Measurements from ENCODE around the gene MEPCE. TPM values are rescaled to one million over a fixed set of nuclear protein-coding genes. Genes with fewer than 3 reads are reported as not detected.

Gene MEPCE
- total and polyA plus RNA-seq, 9 of the 15 experiments (the other 6 are each of a cell fraction or from before 2014, with no cell fraction given) = 10.9 to 76.3 (median 44.1) TPM

DNA sequence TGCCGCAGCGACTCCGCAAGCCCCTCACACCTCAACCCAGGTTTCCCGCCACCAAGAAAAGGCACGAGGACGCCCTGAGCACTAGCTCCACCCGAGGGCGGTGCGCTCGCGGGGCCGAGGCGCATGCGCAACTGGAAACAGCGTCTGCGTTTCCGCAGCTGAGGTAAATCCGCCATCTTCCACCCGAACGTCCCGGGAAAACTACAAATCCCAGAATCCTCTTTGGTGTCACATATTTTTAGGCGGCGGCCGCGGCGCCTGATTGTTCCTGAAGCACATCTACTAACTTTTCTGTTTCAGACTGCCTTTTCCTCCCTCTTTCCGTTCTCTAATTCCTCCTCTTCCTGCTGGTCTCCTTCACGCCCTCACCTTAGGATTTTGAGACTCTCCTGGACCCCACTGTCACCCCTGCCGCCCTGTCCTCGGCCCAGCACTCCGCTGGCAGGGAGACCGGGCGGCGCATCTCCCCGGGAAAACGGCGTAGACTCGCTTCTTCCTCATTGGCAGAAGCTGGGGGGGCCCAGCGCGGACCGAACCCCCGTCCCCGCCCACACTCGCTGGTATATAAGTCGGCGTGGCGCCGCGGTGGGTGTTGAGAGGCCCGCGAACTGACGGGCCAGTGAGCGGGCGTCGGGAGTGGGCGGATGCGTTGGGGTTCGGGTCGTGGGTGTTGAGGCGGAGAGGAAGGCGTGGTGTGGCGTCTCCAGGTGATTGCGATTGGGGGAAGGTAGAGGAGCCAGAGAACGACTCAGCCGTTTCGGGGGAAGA, 1.2 kb upstream of the MEPCE start, which contains the start of gene ZCWPW1 (continued):
- TF ChIP-seq, protein P1, sequence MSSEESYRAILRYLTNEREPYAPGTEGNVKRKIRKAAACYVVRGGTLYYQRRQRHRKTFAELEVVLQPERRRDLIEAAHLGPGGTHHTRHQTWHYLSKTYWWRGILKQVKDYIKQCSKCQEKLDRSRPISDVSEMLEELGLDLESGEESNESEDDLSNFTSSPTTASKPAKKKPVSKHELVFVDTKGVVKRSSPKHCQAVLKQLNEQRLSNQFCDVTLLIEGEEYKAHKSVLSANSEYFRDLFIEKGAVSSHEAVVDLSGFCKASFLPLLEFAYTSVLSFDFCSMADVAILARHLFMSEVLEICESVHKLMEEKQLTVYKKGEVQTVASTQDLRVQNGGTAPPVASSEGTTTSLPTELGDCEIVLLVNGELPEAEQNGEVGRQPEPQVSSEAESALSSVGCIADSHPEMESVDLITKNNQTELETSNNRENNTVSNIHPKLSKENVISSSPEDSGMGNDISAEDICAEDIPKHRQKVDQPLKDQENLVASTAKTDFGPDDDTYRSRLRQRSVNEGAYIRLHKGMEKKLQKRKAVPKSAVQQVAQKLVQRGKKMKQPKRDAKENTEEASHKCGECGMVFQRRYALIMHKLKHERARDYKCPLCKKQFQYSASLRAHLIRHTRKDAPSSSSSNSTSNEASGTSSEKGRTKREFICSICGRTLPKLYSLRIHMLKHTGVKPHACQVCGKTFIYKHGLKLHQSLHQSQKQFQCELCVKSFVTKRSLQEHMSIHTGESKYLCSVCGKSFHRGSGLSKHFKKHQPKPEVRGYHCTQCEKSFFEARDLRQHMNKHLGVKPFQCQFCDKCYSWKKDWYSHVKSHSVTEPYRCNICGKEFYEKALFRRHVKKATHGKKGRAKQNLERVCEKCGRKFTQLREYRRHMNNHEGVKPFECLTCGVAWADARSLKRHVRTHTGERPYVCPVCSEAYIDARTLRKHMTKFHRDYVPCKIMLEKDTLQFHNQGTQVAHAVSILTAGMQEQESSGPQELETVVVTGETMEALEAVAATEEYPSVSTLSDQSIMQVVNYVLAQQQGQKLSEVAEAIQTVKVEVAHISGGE (CRISPR knock-in tag; IDR thresholded peaks at IDR 0.05) = peak in 1 of 3 experiments; percentile 42; a peak in 1 of 6 replicates
- TF ChIP-seq TAL1 (IDR thresholded peaks at IDR 0.05) (no peak; the same call in 1 of the 2 replicates), C11orf30 (IDR thresholded peaks at IDR 0.05; ENCODE audit: low read depth) (peak; percentile 26; the same call in 1 of the 2 replicates), STAG1 (CRISPR knock-in tag; IDR thresholded peaks at IDR 0.05; ENCODE audit: borderline replicate concordance) (peak; percentile 67; the same call in 1 of the 2 replicates), HNRNPLL (IDR thresholded peaks at IDR 0.05; ENCODE audit: low read depth, low read length, poor library complexity, severe bottlenecking) (peak; percentile 90), RCOR1 (IDR thresholded peaks at IDR 0.05; ENCODE audit: borderline replicate concordance in 1 of 2, low read depth in 2 of 2, low read length in 2 of 2) (peak in 1 of 2 experiments; percentile 73; a peak in 2 of 4 replicates), BCOR (IDR thresholded peaks at IDR 0.05) (peak; percentile 85), TEAD1 (CRISPR knock-in tag; IDR thresholded peaks at IDR 0.05) (peak; percentile 56 to 94; a peak in 2 of 4 replicates), RBM39 (optimal IDR thresholded peaks at IDR 0.05; ENCODE audit: low read depth, low read length) (no peak), ZNF3 (CRISPR knock-in tag; IDR thresholded peaks at IDR 0.05) (no peak), ZNF232 (CRISPR knock-in tag; IDR thresholded peaks at IDR 0.05) (peak; percentile 98), SOX6 (IDR thresholded peaks at IDR 0.05) (peak; percentile 54), RBBP5 (IDR thresholded peaks at IDR 0.05; ENCODE audit: borderline replicate concordance, insufficient read depth, low read length, poor library complexity, severe bottlenecking) (peak; percentile 34), MAFF (IDR thresholded peaks at IDR 0.05; ENCODE audit: low read length) (no peak), CAMTA2 (CRISPR knock-in tag; conservative IDR thresholded peaks at IDR 0.05) (peak; percentile 94), HNRNPK (IDR thresholded peaks at IDR 0.05; ENCODE audit: low read depth, low read length, poor library complexity, severe bottlenecking) (peak; percentile 83)
- TF ChIP-seq, protein P2, sequence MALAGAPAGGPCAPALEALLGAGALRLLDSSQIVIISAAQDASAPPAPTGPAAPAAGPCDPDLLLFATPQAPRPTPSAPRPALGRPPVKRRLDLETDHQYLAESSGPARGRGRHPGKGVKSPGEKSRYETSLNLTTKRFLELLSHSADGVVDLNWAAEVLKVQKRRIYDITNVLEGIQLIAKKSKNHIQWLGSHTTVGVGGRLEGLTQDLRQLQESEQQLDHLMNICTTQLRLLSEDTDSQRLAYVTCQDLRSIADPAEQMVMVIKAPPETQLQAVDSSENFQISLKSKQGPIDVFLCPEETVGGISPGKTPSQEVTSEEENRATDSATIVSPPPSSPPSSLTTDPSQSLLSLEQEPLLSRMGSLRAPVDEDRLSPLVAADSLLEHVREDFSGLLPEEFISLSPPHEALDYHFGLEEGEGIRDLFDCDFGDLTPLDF (CRISPR knock-in tag; IDR thresholded peaks at IDR 0.05) = peak; percentile 97
- TF ChIP-seq, protein P3, sequence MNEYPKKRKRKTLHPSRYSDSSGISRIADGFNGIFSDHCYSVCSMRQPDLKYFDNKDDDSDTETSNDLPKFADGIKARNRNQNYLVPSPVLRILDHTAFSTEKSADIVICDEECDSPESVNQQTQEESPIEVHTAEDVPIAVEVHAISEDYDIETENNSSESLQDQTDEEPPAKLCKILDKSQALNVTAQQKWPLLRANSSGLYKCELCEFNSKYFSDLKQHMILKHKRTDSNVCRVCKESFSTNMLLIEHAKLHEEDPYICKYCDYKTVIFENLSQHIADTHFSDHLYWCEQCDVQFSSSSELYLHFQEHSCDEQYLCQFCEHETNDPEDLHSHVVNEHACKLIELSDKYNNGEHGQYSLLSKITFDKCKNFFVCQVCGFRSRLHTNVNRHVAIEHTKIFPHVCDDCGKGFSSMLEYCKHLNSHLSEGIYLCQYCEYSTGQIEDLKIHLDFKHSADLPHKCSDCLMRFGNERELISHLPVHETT (CRISPR knock-in tag; conservative IDR thresholded peaks at IDR 0.05 in 1 of 2, IDR thresholded peaks at IDR 0.05 in 1 of 2) = peak in 1 of 2 experiments; percentile 83; a peak in 2 of 4 replicates
- TF ChIP-seq, protein P4, sequence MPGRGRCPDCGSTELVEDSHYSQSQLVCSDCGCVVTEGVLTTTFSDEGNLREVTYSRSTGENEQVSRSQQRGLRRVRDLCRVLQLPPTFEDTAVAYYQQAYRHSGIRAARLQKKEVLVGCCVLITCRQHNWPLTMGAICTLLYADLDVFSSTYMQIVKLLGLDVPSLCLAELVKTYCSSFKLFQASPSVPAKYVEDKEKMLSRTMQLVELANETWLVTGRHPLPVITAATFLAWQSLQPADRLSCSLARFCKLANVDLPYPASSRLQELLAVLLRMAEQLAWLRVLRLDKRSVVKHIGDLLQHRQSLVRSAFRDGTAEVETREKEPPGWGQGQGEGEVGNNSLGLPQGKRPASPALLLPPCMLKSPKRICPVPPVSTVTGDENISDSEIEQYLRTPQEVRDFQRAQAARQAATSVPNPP (IDR thresholded peaks at IDR 0.05; ENCODE audit: borderline replicate concordance, insufficient read depth, insufficient read length) = no peak
